HepG2 (cell line): ENCODE results near the gene DPCD. TPM values are rescaled to one million over a fixed set of nuclear protein-coding genes. Genes with fewer than 3 reads are reported as not detected.

Experiments used
- ATAC-seq: fragments of 200-7000 bp; cut with Tn5 transposase; 3 replicates; pipeline ENCODE4 v1.9.1; 2020; ENCODE audit warnings: mild to moderate bottlenecking, moderate library complexity
- BruUV-seq: library from RNA; stranded (reverse); fragments of 400-500 nt; replicated peaks from 2 replicates; lab custom pipeline; 2021; lab: Mats Ljungman, UMichigan
- CTCF ChIA-PET: fragments of 300-600 bp; formaldehyde crosslinking; extraction: SDS; loops from one replicate; lab custom pipeline; 2021; ENCODE audit warnings: low total read pairs, inconsistent platforms, low intra/inter-chr PET ratio; lab: Yijun Ruan, JAX
- POLR2A ChIA-PET: fragments of 350-600 bp; sonication (Branson Sonifier 250); formaldehyde crosslinking; loops from one replicate; lab custom pipeline; 2020; ENCODE audit warnings: antibody characterized with exemption, inconsistent platforms; lab: Yijun Ruan, JAX
- DNase-seq: peaks from one replicate; pipeline ENCODE4 v3.0.0-alpha.2; 2015; ENCODE audit warnings: low spot score
- FAIRE-seq: peaks from 3 replicates; lab custom pipeline; 2011; peaks lifted over from hg19 to GRCh38; lab: Jason Lieb, UNC
- H2AFZ ChIP-seq: one replicate; pipeline ENCODE4 v1.6.1; 2011; ENCODE audit warnings: low read length, inconsistent platforms
- H3K27ac ChIP-seq: fragments of 300-600 bp; 3 replicates; pipeline ENCODE4 v1.8.0; 2011; ENCODE audit warnings: mixed run types, mild to moderate bottlenecking, mixed read lengths, low read length, inconsistent platforms; ENCODE audit not compliant: insufficient read depth; ENCODE audit errors: extremely low read length
- H3K27me3 ChIP-seq, 2 experiments: fragments of 200-600 bp in 1 of 2; 2 replicates in 1 of 2; 3 replicates in 1 of 2; pipeline versions ENCODE4 v1.6.0 to v1.8.0; 2011; ENCODE audit warnings: low read length in 2 of 2, mild to moderate bottlenecking in 2 of 2, moderate library complexity in 2 of 2, inconsistent platforms in 1 of 2; ENCODE audit not compliant: insufficient read depth in 2 of 2, control insufficient read depth in 1 of 2
- H3K36me3 ChIP-seq, 2 experiments: fragments of 200-600 bp in 1 of 2; replicated peaks in 1 of 2; 2 replicates in 1 of 2; 3 replicates in 1 of 2; pipeline versions ENCODE4 v1.5.1 to v1.8.0; 2011; ENCODE audit warnings: low read length in 2 of 2, inconsistent platforms in 1 of 2; ENCODE audit not compliant: insufficient read depth in 2 of 2, control insufficient read depth in 1 of 2
- H3K4me1 ChIP-seq: 2 replicates; pipeline ENCODE4 v1.5.1; 2012; ENCODE audit warnings: low read length, inconsistent platforms; ENCODE audit not compliant: insufficient read depth
- H3K4me2 ChIP-seq: 2 replicates; pipeline ENCODE4 v1.6.0; 2011; ENCODE audit warnings: low read depth, low read length, inconsistent platforms
- H3K4me3 ChIP-seq, 3 experiments: fragments of 200-600 bp in 1 of 3; sonication (generic), shearing (Covaris generic) in 1 of 3; replicated peaks in 1 of 3; 2 replicates each; pipeline ENCODE4 v1.5.1; 2011 to 2016; ENCODE audit warnings: low read length in 3 of 3, inconsistent platforms in 2 of 3, low read depth in 2 of 3, mild to moderate bottlenecking in 2 of 3, control low read depth in 1 of 3, mixed read lengths in 1 of 3; ENCODE audit not compliant: insufficient read depth in 1 of 3
- H3K79me2 ChIP-seq: one replicate; pipeline ENCODE4 v1.6.1; 2011; ENCODE audit warnings: low read length, inconsistent platforms; ENCODE audit not compliant: insufficient read depth
- H3K9ac ChIP-seq: 2 replicates; pipeline ENCODE4 v1.6.0; 2011; ENCODE audit warnings: mild to moderate bottlenecking, low read depth, low read length, inconsistent platforms; ENCODE audit not compliant: insufficient read depth
- H3K9me3 ChIP-seq: 2 replicates; pipeline ENCODE4 v1.5.1; 2012; ENCODE audit warnings: mild to moderate bottlenecking, low read length
- H4K20me1 ChIP-seq: 2 replicates; pipeline ENCODE4 v1.6.0; 2011; ENCODE audit warnings: inconsistent platforms, mild to moderate bottlenecking, low read length, moderate library complexity; ENCODE audit not compliant: insufficient read depth
- BCL6 ChIP-seq: IDR thresholded peaks from 2 replicates; pipeline ENCODE4 v1.6.1; 2016; ENCODE audit warnings: missing genetic modification reagents, missing compliant biosample characterization
- MAF1 ChIP-seq: sonication (generic); formaldehyde crosslinking; IDR thresholded peaks from 2 replicates; pipeline ENCODE4 v1.5.0; 2020; ENCODE audit warnings: missing genetic modification reagents, borderline replicate concordance
- MTA3 ChIP-seq: sonication (generic); formaldehyde crosslinking; IDR thresholded peaks from 2 replicates; pipeline ENCODE4 v1.4.0; 2020; ENCODE audit warnings: missing genetic modification reagents
- MYPOP ChIP-seq: sonication (generic); formaldehyde crosslinking; IDR thresholded peaks from 2 replicates; pipeline ENCODE4 v1.8.1; 2023; ENCODE audit warnings: mild to moderate bottlenecking, moderate library complexity, missing genetic modification reagents
- PAXIP1 ChIP-seq: sonication (generic); formaldehyde crosslinking; conservative IDR thresholded peaks from 2 replicates; pipeline ENCODE4 v1.4.0; 2020; ENCODE audit warnings: mild to moderate bottlenecking, missing genetic modification reagents, moderate library complexity
- PHF8 ChIP-seq: sonication (generic); formaldehyde crosslinking; IDR thresholded peaks from 2 replicates; pipeline ENCODE4 v1.5.0; 2020; ENCODE audit warnings: missing genetic modification reagents
- U2AF2 ChIP-seq: fragments of 200-400 bp; formaldehyde crosslinking; IDR thresholded peaks from 2 replicates; pipeline ENCODE4 v1.6.1; 2017; ENCODE audit warnings: low read depth, mild to moderate bottlenecking, low read length
- YEATS2 ChIP-seq: sonication (generic); formaldehyde crosslinking; IDR thresholded peaks from 2 replicates; pipeline ENCODE4 v1.4.0; 2020; ENCODE audit warnings: missing genetic modification reagents, borderline replicate concordance
- ZBTB42 ChIP-seq: sonication (generic); formaldehyde crosslinking; IDR thresholded peaks from 2 replicates; pipeline ENCODE4 v1.5.0; 2020; ENCODE audit warnings: mild to moderate bottlenecking, missing genetic modification reagents
- ZNF589 ChIP-seq: sonication (generic); formaldehyde crosslinking; conservative IDR thresholded peaks from 2 replicates; pipeline ENCODE4 v1.8.0; 2022; ENCODE audit warnings: mild to moderate bottlenecking, moderate library complexity, missing genetic modification reagents
- WGBS: methylation state at CpG from one replicate; pipeline ENCODE4 v1.1.6; 2017; ENCODE audit warnings: low lambda C conversion rate; 5-methylcytosine and 5-hydroxymethylcytosine counted together
- in situ Hi-C: cut with HindIII; loops from 2 replicates; pipeline ENCODE4 v1.10.0; 2017; ENCODE audit warnings: low pct_unique_long_range_greater_than_20kb; ENCODE audit not compliant: extremely low pct_ligation_motif_present
- intact Hi-C: fragments of 100-400 bp; cut with micrococcal nuclease; formaldehyde crosslinking; loops from one replicate; pipeline ENCODE4 v1.10.0; 2022; ENCODE audit not compliant: unreplicated experiment
- polyA plus RNA-seq, 8 experiments: library from polyadenylated mRNA; depleted of rRNA in 3 of 8; stranded (reverse) in 7 of 8; unstranded in 1 of 8; fragments of >200 nt; fragmentation: Illumina TruSeq in 4 of 8; extraction: Trizol in 4 of 8; gene quantifications; 2 replicates each; pipeline versions ENCODE4 v1.2.1 to v1.2.3, GENCODE V29; 2011 to 2016; ENCODE audit warnings: low read depth in 4 of 8, missing spikeins in 1 of 8, mixed read lengths in 1 of 8; ENCODE audit not compliant: insufficient read depth in 1 of 8
- total RNA-seq, 5 experiments: library from RNA; depleted of rRNA; stranded (reverse); fragments of >200 nt; fragmentation: Illumina TruSeq; extraction: Trizol; gene quantifications; 2 replicates each; pipeline ENCODE4 v1.2.3, GENCODE V29; 2016; ENCODE audit warnings: low read depth in 1 of 5

The DPCD gene
- total and polyA plus RNA-seq, 2 of the 13 experiments (the other 11 are each of a cell fraction or from before 2014, with no cell fraction given), result 25.2 to 27.0 TPM

GRCh38 chr10:101585841-101586240 is 2.3 kb upstream of the DPCD start:
- POLR2A ChIA-PET, result interaction anchor here (1.9 kb wide), 1 partner anchor 9 kb away, joined by 6 read pairs; no protein-coding TSS in a partner anchor
- no TSS peak for BruUV-seq
- Histone ChIP-seq H3K79me2 (peaks cover 16% of the 10 kb centered on the region), H3K4me2 (no peak overlapping the region), H4K20me1 (no peaks in the 10 kb centered on the region), H3K4me3 (no peak overlapping the region), H3K9ac (no peak overlapping the region)
- no peak for FAIRE-seq
- no peak for TF ChIP-seq YEATS2 (CRISPR knock-in tag)
- no peak for TF ChIP-seq ZBTB42 (CRISPR knock-in tag)
- TF ChIP-seq PAXIP1 (CRISPR knock-in tag), result no peak
- no peak for TF ChIP-seq MYPOP (CRISPR knock-in tag)
- TF ChIP-seq U2AF2, result no peak
- TF ChIP-seq BCL6, result no peak
- TF ChIP-seq ZNF589 (CRISPR knock-in tag), result no peak
- no peak for TF ChIP-seq MAF1 (CRISPR knock-in tag)
- no peak for TF ChIP-seq PHF8 (CRISPR knock-in tag)
- no peak for TF ChIP-seq MTA3 (CRISPR knock-in tag)
- TF ChIP-seq, all 625 proteins: peak for 0
- DNase-seq (no peak), ATAC-seq (no peak)
- peaks cover 3 to 22% of the 10 kb centered on the region in 2 experiments; a peak in 4 of 5 replicates for H3K36me3 ChIP-seq
- no peaks in the 10 kb centered on the region; a peak in 1 of 5 replicates for H3K27me3 ChIP-seq
- in situ Hi-C loops (no loop called here), intact Hi-C loops (no loop called here)
- H3K9me3 ChIP-seq, result no peaks in the 10 kb centered on the region
- CTCF ChIA-PET, result no interaction called here
- 96% methylated on average over 8 of the region's 9 CpGs for WGBS
- H3K27ac ChIP-seq, result no peak overlapping the region
- H2AFZ ChIP-seq, result no peak overlapping the region
- H3K4me1 ChIP-seq, result peaks cover 25% of the 10 kb centered on the region
